HG02884 (cell line): ENCODE measurements around the gene HAUS7.

Experiments used
- ATAC-seq: cut with Tn5 transposase; IDR thresholded peaks from one replicate; pipeline ENCODE4 v1.9.1; 2021; ENCODE audit warnings: mild to moderate bottlenecking, moderate library complexity; ENCODE audit not compliant: unreplicated experiment

Gene HAUS7

GRCh38 chrX:153499876-153500275 lies 29.5 kb upstream of the HAUS7 start:
- no peak for ATAC-seq

DNA sequence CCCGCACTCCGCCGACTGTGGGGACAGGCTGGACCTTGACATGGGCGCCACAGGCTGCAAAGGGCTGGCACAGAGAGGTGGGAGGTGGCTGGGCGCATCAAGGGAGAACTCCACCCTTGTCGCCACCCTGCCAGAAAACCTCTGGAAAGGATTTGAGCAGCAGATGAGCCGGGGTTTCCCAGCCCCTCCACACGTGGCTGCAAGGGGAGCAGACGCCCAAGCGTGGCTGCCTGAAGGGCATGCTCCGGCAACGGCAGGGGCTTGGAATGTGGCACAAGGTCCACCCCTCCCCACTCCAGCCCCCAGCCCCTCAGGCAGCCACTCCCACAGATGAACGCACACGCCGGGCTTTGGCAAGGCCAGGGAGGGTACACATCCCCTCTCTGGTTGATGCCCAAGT lies 29.0 kb upstream of the HAUS7 start:
- no peak for ATAC-seq

GRCh38 chrX:153498453-153498852 lies 28.1 kb upstream of the HAUS7 start:
- no peak for ATAC-seq

- no peak for ATAC-seq
Measured at GRCh38 chrX:153496590-153496959, 26.2 kb upstream of the HAUS7 start.

GRCh38 chrX:153495903-153496589 lies 25.7 kb upstream of the HAUS7 start:
- no peak for ATAC-seq

- no peak for ATAC-seq
Measured at GRCh38 chrX:153495362-153495751, 25.0 kb upstream of the HAUS7 start.

DNA sequence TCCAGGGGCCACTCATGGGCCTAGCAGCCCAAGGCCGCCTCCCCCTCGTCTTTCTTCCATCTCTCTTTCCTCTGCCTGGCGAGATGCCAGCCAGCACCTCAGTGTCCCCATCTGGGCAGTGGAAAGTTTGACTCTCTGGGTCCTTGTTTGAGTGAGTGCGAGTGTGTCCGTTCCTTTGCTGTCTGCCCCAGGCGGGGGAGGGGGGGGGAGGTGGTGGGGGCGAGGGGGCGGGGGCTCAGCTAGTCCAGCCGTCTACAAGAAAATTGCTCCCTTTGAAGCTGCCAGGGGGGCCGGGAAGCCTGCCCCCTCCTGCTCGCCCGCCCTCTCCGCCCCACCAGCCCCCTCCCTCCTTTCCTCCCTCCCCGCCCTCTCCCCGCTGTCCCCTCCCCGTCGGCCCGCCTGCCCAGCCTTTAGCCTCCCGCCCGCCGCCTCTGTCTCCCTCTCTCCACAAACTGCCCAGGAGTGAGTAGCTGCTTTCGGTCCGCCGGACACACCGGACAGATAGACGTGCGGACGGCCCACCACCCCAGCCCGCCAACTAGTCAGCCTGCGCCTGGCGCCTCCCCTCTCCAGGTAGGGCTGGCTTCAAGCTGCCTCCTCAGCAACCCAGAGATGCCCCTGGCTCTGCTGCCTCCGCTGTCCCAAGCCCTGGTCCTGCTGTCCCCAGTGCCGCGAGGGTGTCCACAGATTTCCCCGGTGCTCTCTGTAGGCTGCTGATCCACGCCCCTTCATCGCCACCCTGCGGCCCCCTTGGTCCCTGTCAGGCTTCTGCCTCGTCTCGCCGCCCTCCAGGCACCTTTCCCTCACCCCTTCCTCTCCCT lies 24.4 kb upstream of the HAUS7 start, which contains the start of gene BGN:
Gene BGN (plus strand): TSS at position 440 of the 821 bp plus-strand sequence. CDS start 9,652 bp downstream, outside the sequence.
- no peak for ATAC-seq

DNA sequence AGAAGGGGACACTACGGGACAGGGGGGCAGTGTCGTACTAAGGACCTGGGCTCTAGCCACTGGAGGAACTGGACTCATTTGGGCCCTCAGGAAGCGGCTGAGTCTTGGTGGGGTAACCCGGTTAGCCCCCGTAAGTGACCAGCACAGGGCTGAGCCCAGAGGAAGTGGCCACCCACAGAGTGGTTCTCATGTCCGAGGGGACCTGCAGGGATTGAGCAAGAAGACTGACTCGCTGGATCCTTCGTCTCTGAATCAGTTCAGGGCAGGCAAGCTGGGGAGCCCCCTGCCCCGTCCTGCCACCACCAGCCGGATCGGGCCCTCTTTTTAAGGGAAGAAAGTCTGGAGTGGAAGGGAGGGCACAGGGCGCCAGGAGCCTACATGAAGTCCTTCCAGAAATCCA lies 23.7 kb upstream of the HAUS7 start:
- no peak for ATAC-seq

DNA sequence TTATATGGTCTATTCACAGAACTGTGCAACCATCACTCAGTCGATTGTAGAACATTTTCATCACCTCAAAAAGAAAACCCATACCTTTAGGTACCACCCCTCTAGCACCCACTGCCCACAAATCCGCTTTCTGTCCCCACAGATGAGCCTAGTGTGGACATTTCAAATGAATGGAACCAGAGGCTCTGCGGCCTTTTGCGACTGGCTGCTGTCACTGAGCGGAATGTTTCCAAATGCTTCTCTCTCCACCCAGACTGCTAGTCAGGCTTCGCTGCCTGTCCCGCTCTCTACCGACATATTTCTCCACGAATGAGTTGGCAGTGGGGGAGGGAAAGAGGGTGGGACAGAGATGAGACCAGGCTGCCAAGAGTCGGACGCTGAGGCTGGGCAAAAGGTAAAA lies 22.7 kb upstream of the HAUS7 start:
- no peak for ATAC-seq

DNA sequence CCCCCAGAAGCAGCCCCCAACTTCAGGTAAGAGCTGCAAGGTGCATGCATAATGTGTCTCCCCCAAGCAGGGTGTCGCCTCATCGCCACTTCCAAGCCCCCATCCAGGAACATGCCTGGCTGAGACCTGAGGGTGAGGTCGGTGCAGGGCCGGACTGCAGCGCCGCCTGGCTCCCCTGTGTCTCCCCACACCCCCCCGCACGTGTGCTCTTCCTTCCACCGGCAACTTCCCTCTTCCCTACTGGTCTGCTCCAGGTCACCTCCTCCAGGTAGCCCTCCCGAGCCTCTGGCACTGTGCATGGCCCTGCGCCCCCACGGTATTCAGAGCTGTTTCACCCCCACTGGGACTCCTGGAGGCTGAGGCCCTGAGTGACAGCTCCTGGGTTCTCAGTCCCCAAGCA lies 22.2 kb upstream of the HAUS7 start:
- ATAC-seq: no peak

GRCh38 chrX:153491918-153492317 lies 21.5 kb upstream of the HAUS7 start:
- no peak for ATAC-seq

DNA sequence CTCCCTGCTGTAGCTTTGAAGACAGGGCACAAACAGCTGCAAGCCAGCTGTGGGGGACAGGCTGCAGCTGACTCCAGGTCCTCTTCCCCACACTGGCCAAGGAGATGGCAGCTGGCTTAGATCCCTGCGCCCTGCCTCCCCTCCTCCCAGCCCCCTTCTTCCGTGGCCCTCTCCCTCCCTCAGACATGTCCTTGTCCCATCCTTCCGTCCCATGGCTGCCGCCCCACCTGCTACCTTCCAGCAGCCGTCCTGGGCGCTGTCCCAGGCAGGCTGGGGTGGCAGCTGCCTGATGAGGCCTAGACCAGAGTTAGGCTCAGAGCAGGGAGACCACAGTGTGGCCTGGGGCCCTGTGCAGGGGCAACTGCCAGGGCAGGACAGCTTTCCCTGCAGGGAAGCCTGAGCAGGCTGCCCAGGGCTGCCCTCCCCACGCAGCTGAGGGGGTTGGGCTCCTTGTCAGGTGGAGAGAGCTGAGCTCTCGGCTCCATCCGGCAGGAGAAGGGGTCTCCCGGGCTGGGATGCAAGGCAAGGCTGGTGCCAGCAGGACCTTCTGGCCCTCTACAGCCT lies 21.1 kb upstream of the HAUS7 start:
- ATAC-seq: no peak

GRCh38 chrX:153490217-153490930 lies 20.0 kb upstream of the HAUS7 start:
- no peak for ATAC-seq

DNA sequence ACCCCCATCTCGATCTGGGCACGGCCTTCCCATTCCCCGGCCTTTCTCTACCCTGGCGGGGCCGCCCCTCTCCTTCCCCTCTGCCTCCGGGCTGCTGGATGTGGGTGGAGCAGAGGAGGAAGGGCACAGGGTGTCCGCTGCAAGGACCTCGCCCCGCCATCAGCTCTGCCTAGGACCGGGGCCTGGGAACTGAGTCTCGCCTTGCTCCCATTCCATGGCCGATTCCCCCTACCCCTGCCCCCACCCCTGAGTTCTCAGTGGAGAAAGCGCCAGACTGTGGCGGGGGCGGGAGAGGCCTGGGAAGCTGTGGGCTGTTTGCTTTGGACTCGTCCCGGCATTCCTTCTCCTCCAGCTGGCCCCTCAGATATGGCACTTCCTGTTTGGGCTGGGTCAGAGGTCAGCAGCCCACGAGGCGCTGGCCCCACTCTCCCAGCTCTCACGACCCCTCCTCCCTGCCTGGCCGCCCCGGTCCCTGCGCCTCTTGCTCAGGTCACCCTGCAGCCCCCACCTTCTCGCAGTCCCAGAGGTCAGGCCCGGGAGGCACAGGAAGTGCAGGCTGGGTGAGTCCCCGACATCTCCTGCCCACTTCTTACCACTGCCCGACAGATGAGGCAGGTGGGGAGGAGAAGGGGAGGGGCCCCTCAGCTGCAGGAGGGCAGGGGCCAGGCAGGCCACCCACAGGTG lies 18.0 kb upstream of the HAUS7 start:
- no peak for ATAC-seq

DNA sequence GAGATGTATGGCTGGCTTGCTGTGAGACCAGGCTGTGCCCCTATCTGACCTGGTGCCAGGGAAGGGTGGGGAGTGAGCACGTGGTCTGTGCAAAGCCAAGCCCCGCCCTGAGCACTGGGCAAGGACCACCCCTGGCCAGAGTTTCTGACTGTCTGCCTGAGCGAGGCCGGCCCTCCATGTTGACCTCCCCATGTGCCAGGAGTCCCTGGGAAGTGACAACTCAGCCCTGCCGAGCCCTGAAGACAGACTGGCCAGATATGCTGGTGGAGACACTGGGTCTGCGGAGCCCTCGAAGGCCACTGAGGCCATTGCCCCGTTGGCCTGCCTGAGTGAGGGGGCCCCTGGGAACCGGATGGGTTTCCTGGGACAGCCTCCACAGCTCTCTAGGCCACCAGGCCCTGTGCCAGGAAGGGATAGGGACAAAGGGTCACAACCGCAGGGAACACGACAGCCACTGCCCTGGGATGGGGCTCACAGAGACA lies 17.3 kb upstream of the HAUS7 start:
- ATAC-seq: no peak

DNA sequence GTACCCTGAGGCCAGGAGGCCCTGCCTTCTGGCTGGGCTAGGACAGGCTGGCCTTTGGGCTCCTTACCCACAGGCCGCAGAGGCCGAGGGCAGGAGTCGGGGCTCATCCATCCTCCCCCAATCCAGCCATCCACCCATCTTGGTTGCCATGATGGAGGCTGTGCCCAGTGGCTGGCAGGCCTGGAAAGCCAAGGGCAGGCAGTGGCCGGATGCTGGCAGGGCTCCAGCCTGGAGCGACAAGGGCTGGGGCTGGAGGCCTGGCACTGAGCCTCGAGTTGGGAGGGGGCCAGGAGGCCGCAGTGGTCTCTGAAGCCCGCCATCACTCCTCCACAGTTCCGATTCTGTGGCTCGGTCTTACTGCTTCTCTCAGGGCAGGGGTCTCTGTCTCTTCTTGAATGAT lies 15.8 kb upstream of the HAUS7 start:
- ATAC-seq: no peak

- ATAC-seq: no peak
Measured at GRCh38 chrX:153485396-153486080, 15.2 kb upstream of the HAUS7 start.

DNA sequence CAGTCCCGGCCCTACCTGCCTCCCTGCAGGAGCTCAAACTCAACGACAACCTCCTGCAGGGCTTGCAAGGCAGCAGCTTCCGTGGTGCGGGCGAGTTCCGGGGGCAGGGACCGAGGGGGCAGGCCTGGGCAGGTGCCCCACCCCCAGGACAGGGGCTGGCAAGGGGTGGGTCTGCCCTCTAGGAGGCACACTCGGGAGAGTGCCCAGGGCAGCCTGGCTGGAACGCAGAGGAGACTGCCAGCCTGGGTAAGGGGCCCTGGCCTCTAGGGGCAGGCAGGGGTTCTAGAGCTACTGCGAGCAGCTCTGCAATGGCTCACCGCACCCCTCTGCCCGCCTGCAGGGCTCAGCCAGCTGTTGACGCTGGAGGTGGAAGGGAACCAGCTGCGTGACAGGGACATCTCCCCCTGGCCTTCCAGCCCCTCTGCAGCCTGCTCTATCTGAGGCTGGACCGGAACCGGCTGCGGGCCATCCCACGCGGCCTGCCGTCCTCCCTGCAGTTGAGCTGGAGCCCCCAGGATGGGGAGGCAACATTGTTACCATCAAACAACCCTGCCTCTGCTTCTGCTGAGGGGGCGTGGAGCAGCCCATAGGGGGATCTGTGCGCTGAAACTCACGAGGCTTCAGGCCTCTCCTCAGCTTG lies 12.1 kb upstream of the HAUS7 start:
- no peak for ATAC-seq

DNA sequence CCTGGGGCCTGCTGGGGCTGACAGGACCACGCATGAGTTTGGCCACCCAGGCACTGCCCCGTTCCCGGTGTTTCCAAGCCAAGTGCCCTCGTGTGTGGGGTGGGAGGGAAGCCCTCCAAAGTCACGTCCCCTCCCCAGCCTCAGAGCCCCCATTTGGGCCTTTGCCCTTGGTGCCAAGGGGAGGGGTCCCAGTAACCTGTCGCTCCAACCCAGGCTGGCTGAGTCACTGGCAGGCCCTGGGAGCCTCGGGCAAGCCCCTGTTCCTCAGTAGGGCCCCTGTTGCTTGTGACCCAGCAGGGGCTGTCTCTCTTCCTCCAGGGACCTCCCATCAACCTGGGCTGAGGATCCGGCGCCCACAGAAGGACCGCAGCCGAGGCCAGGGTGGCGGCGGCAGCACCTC lies 10.7 kb upstream of the HAUS7 start:
- ATAC-seq: no peak

DNA sequence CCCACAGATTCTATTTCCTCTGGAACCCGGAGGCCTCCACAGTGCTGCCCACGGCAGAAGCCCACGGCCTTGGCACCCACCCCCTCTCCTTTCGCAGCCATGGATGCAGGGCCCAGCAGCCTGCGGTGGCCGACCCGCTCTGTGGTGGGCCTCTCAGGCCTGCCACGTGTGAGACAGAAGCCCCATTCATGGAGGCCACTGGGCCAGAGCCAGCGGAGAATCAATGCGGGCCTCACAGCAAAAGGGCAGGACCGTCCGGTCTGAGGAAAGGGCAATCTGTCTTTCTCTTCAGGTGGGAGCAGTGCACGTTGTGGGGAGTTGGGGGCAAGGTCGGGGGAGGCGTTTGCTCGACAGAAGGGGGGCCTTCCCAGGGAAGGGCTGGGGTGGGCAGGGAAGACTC lies 8.4 kb upstream of the HAUS7 start:
- ATAC-seq: no peak
